ENCODE results near the gene SPATA2L. TPM values are rescaled to one million over a fixed set of nuclear protein-coding genes. Genes with fewer than 3 reads are reported as not detected.

The SPATA2L gene
- total RNA-seq, 2 donors from 2014 or later, result 17.8 to 18.4 TPM

DNA sequence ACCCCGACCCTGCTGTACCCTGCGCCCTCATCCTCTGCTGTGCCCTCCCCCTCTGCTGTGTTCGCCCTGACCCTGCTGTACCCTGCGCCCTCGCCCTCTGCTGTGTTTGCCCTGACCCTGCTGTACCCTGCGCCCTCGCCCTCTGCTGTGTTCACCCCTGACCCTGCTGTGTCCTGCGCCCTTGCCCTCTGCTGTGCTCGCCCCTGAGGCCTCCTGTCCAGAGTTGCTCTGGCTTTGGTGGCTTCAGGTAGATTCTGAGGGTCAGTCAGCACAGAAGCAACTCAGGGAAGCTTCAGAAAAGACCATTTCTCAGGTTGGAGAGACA, 31.4 kb upstream of the SPATA2L start:
- no peak overlapping the region for H3K27ac ChIP-seq
- H3K4me1 ChIP-seq, result no peaks in the 10 kb centered on the region
- intact Hi-C loops (cut with DNase I), result no loop called here
- H3K9ac ChIP-seq (ENCODE audit: low read depth in 2 of 2, low read length in 2 of 2), result no peak overlapping the region
- no peaks in the 10 kb centered on the region for H3K27me3 ChIP-seq
- H3K9me3 ChIP-seq, result no peaks in the 10 kb centered on the region
- TF ChIP-seq, protein P1, sequence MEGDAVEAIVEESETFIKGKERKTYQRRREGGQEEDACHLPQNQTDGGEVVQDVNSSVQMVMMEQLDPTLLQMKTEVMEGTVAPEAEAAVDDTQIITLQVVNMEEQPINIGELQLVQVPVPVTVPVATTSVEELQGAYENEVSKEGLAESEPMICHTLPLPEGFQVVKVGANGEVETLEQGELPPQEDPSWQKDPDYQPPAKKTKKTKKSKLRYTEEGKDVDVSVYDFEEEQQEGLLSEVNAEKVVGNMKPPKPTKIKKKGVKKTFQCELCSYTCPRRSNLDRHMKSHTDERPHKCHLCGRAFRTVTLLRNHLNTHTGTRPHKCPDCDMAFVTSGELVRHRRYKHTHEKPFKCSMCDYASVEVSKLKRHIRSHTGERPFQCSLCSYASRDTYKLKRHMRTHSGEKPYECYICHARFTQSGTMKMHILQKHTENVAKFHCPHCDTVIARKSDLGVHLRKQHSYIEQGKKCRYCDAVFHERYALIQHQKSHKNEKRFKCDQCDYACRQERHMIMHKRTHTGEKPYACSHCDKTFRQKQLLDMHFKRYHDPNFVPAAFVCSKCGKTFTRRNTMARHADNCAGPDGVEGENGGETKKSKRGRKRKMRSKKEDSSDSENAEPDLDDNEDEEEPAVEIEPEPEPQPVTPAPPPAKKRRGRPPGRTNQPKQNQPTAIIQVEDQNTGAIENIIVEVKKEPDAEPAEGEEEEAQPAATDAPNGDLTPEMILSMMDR (IDR thresholded peaks at IDR 0.05), result no peak
- no peak for DNase-seq
- H3K36me3 ChIP-seq, result peaks cover 45% of the 10 kb centered on the region
- no peak overlapping the region for H3K4me3 ChIP-seq

GRCh38 chr16:89732142-89732917, 30.8 kb upstream of the SPATA2L start:
- H3K4me1 ChIP-seq, result no peaks in the 10 kb centered on the region
- no peaks in the 10 kb centered on the region for H3K27me3 ChIP-seq
- intact Hi-C loops (cut with DNase I), result no loop called here
- no peak for DNase-seq
- H3K27ac ChIP-seq, result no peak overlapping the region
- no peak overlapping the region for H3K4me3 ChIP-seq
- TF ChIP-seq, protein P1 (IDR thresholded peaks at IDR 0.05), result no peak
- no peaks in the 10 kb centered on the region for H3K9me3 ChIP-seq
- no peak overlapping the region for H3K9ac ChIP-seq (ENCODE audit: low read depth in 2 of 2, low read length in 2 of 2)
- peaks cover 39% of the 10 kb centered on the region for H3K36me3 ChIP-seq

DNA sequence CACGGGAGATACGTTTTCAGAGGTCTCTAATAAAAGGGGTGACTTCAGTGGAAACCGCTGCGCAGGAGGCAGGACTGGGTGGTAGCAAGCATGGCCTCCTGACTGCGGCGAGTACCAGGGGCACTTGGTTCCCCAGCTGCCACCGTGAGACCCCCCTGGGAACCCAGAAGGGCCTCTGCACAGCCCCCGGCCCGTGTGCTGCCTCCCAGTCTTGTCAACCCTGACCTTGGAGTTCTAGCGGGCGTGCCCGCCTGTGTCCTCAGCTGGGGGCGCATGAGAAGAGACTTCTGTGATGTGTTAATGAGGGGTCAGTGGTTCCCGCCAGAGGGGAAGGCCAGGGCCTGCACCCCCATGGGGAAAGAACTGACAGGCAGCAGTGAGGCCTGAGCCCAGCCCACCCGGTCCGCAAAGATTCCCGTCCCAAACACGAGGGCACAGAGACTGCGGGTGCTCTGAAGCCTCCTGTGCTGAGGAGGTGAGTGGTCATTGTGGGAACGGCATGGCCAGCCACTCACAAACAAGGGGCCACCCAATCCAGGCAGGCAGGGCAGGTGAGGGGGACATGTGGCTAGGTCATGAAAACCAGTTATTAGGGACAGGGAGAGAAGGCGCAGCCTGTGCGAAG, 29.2 kb upstream of the SPATA2L start:
- H3K4me1 ChIP-seq, result no peaks in the 10 kb centered on the region
- H3K27me3 ChIP-seq, result no peaks in the 10 kb centered on the region
- H3K27ac ChIP-seq, result no peak overlapping the region
- no peak overlapping the region for H3K4me3 ChIP-seq
- H3K9me3 ChIP-seq, result no peaks in the 10 kb centered on the region
- no peak for DNase-seq
- H3K9ac ChIP-seq (ENCODE audit: low read depth in 2 of 2, low read length in 2 of 2), result no peak overlapping the region
- intact Hi-C loops (cut with DNase I), result no loop called here
- TF ChIP-seq, protein P1 (IDR thresholded peaks at IDR 0.05), result no peak
- H3K36me3 ChIP-seq, result peaks cover 39% of the 10 kb centered on the region

GRCh38 chr16:89729863-89730593, 28.5 kb upstream of the SPATA2L start:
- peaks cover 39% of the 10 kb centered on the region for H3K36me3 ChIP-seq
- DNase-seq, result no peak
- H3K9me3 ChIP-seq, result no peaks in the 10 kb centered on the region
- TF ChIP-seq, protein P1 (IDR thresholded peaks at IDR 0.05), result no peak
- H3K27ac ChIP-seq, result no peak overlapping the region
- no peak overlapping the region for H3K4me3 ChIP-seq
- no peaks in the 10 kb centered on the region for H3K27me3 ChIP-seq
- intact Hi-C loops (cut with DNase I), result no loop called here
- H3K9ac ChIP-seq (ENCODE audit: low read depth in 2 of 2, low read length in 2 of 2), result no peak overlapping the region
- no peaks in the 10 kb centered on the region for H3K4me1 ChIP-seq

GRCh38 chr16:89729293-89729692, 27.8 kb upstream of the SPATA2L start:
- TF ChIP-seq, protein P1 (IDR thresholded peaks at IDR 0.05), result no peak
- Histone ChIP-seq H3K27me3 (no peaks in the 10 kb centered on the region), H3K4me1 (no peaks in the 10 kb centered on the region), H3K36me3 (peaks cover 39% of the 10 kb centered on the region), H3K4me3 (no peak overlapping the region), H3K27ac (no peak overlapping the region), H3K9ac (ENCODE audit: low read depth in 2 of 2, low read length in 2 of 2) (no peak overlapping the region), H3K9me3 (no peaks in the 10 kb centered on the region)
- no peak for DNase-seq
- intact Hi-C loops (cut with DNase I), result no loop called here
